Spleen (tissue), 7 donors: ENCODE results near the gene FOXJ2.
"Not testable (repeated sequence)": the region's sequence is repeated elsewhere in the genome, so short reads cannot be mapped to it uniquely, and the experiment has no call there.

ENCODE experiments used
- CTCF ChIP-seq, 11 experiments: fragments of 200-600 bp in 7 of 11; fragments of 450-650 bp in 4 of 11; sonication (generic) in 4 of 11; IDR thresholded peaks in 8 of 11; conservative IDR thresholded peaks in 3 of 11; 1 replicate in 7 of 11; 2 replicates in 4 of 11; pipeline versions ENCODE4 v1.4.0 to v1.8.0; 2016 to 2021; ENCODE audit warnings: antibody characterized with exemption in 11 of 11, inconsistent platforms in 4 of 11, mild to moderate bottlenecking in 1 of 11
- POLR2A ChIP-seq, 3 donors: fragments of 450-650 bp; IDR thresholded peaks; one replicate each; pipeline ENCODE4 v1.5.1; 2017; ENCODE audit warnings: antibody characterized with exemption in 3 of 3, mild to moderate bottlenecking in 1 of 3
- donor health status: DM: no; HTN: no; CAD: no; lungs with moderate emphysema.
- donor health status: DM: no; HTN: no; CAD: no.
- donor health status: DM: no; HTN: no; CAD: no.

GRCh38 chr12:8000827-8001226 lies 31.7 kb upstream of the FOXJ2 start:
- TF ChIP-seq CTCF (IDR thresholded peaks at IDR 0.05 in 8 of 11, conservative IDR thresholded peaks at IDR 0.05 in 3 of 11); POLR2A (IDR thresholded peaks at IDR 0.05): not testable (repeated sequence)
